WTC11 (cell line): ENCODE data around the gene TSPYL2. TPM values are rescaled to one million over a fixed set of nuclear protein-coding genes. Genes with fewer than 3 reads are reported as not detected.

Source experiments
- ATAC-seq: fragments of 200-7000 bp; cut with Tn5 transposase; 2 replicates; pipeline ENCODE4 v1.10.0; 2021; ENCODE audit warnings: mild to moderate bottlenecking, moderate library complexity
- CTCF ChIA-PET: fragments of 300-600 bp; sonication (Branson Sonifier 250); formaldehyde crosslinking; loops from one replicate; lab custom pipeline; 2021; ENCODE audit warnings: antibody characterized with exemption; lab: Charles Lee
- POLR2A ChIA-PET: fragments of 350-600 bp; sonication (Branson Sonifier 250); formaldehyde crosslinking; loops from one replicate; lab custom pipeline; 2021; ENCODE audit warnings: antibody characterized with exemption; lab: Charles Lee
- DNase-seq: peaks from one replicate; pipeline ENCODE4 v3.0.0; 2021; ENCODE audit warnings: low spot score
- H3K27ac Mint-ChIP-seq: 2 replicates; pipeline ENCODE4 v1.8.0; 2021; ENCODE audit warnings: mixed read lengths
- H3K27me3 Mint-ChIP-seq: 2 replicates; pipeline ENCODE4 v1.8.0; 2021; ENCODE audit warnings: low read depth, mild to moderate bottlenecking, moderate library complexity, mixed read lengths
- H3K36me3 Mint-ChIP-seq: 2 replicates; pipeline ENCODE4 v1.8.0; 2021; ENCODE audit warnings: mixed read lengths
- H3K4me1 Mint-ChIP-seq: 2 replicates; pipeline ENCODE4 v1.8.0; 2022; ENCODE audit warnings: mixed read lengths
- H3K4me3 Mint-ChIP-seq: 2 replicates; pipeline ENCODE4 v1.8.0; 2021; ENCODE audit warnings: mild to moderate bottlenecking, moderate library complexity, mixed read lengths
- H3K9me3 Mint-ChIP-seq: 2 replicates; pipeline ENCODE4 v1.8.0; 2021; ENCODE audit warnings: mixed read lengths
- FOXP1 ChIP-seq: sonication (generic); formaldehyde crosslinking; IDR thresholded peaks from 2 replicates; pipeline ENCODE4 v1.8.0; 2022; ENCODE audit warnings: missing genetic modification reagents, mild to moderate bottlenecking, moderate library complexity, borderline replicate concordance
- GTF2I ChIP-seq: fragments of 250-450 bp; sonication (Bioruptor Pico); conservative IDR thresholded peaks from 2 replicates; pipeline ENCODE4 v1.4.0; 2021; ENCODE audit warnings: mild to moderate bottlenecking
- HMGA2 ChIP-seq: fragments of 250-450 bp; sonication (Bioruptor Pico); IDR thresholded peaks from 2 replicates; pipeline ENCODE4 v1.4.0; 2021; ENCODE audit warnings: mild to moderate bottlenecking, moderate library complexity
- JAZF1 ChIP-seq: fragments of 250-450 bp; sonication (Bioruptor Pico); IDR thresholded peaks from 2 replicates; pipeline ENCODE4 v1.9.0; 2021; ENCODE audit warnings: moderate library complexity, mild to moderate bottlenecking, inconsistent platforms
- JUN ChIP-seq: sonication (generic); formaldehyde crosslinking; IDR thresholded peaks from 2 replicates; pipeline ENCODE4 v1.8.0; 2023; ENCODE audit warnings: mild to moderate bottlenecking, missing genetic modification reagents
- NR2C2 ChIP-seq: sonication (generic); formaldehyde crosslinking; IDR thresholded peaks from 2 replicates; pipeline ENCODE4 v1.8.0; 2022; ENCODE audit warnings: mild to moderate bottlenecking, missing genetic modification reagents
- SMAD4 ChIP-seq: sonication (generic); formaldehyde crosslinking; IDR thresholded peaks from 2 replicates; pipeline ENCODE4 v1.8.0; 2022; ENCODE audit warnings: mild to moderate bottlenecking, missing genetic modification reagents
- SP1 ChIP-seq: sonication (generic); formaldehyde crosslinking; conservative IDR thresholded peaks from 2 replicates; pipeline ENCODE4 v1.8.1; 2022; ENCODE audit warnings: missing genetic modification reagents
- TEAD1 ChIP-seq: sonication (generic); formaldehyde crosslinking; IDR thresholded peaks from 2 replicates; pipeline ENCODE4 v1.8.0; 2022; ENCODE audit warnings: mild to moderate bottlenecking, missing genetic modification reagents
- TEAD4 ChIP-seq: sonication (generic); formaldehyde crosslinking; IDR thresholded peaks from 2 replicates; pipeline ENCODE4 v1.8.0; 2022; ENCODE audit warnings: mild to moderate bottlenecking, missing genetic modification reagents
- ZNF263 ChIP-seq: sonication (generic); formaldehyde crosslinking; IDR thresholded peaks from 2 replicates; pipeline ENCODE4 v1.8.1; 2022; ENCODE audit warnings: low read depth, mild to moderate bottlenecking, moderate library complexity, missing genetic modification reagents
- total RNA-seq: library from RNA; stranded (reverse); gene quantifications from 3 replicates; pipeline ENCODE4 v1.2.3, GENCODE V29; 2021
- TF ChIP-seq, protein P1 (sequence below): sonication (generic); formaldehyde crosslinking; IDR thresholded peaks from 2 replicates; pipeline ENCODE4 v1.8.1; 2023; ENCODE audit warnings: mild to moderate bottlenecking, moderate library complexity, missing genetic modification reagents
- TF ChIP-seq, protein P2 (sequence below): fragments of 250-450 bp; sonication (Bioruptor Pico); IDR thresholded peaks from 2 replicates; pipeline ENCODE4 v1.8.0; 2021; ENCODE audit warnings: mild to moderate bottlenecking
- TF ChIP-seq, protein P3 (sequence below): sonication (generic); formaldehyde crosslinking; IDR thresholded peaks from 2 replicates; pipeline ENCODE4 v1.8.0; 2022; ENCODE audit warnings: mild to moderate bottlenecking, missing genetic modification reagents
- TF ChIP-seq, protein P4 (sequence below): fragments of 250-450 bp; sonication (Bioruptor Pico); IDR thresholded peaks from 2 replicates; pipeline ENCODE4 v1.9.0; 2021; ENCODE audit warnings: mild to moderate bottlenecking
- TF ChIP-seq, protein P5 (sequence below): sonication (generic); formaldehyde crosslinking; IDR thresholded peaks from 2 replicates; pipeline ENCODE4 v1.8.1; 2022; ENCODE audit warnings: low read depth, missing genetic modification reagents, borderline replicate concordance
- TF ChIP-seq, protein P6 (sequence below): fragments of 250-450 bp; sonication (Bioruptor Pico); IDR thresholded peaks from 2 replicates; pipeline ENCODE4 v2.1.2; 2022; ENCODE audit warnings: mild to moderate bottlenecking, moderate library complexity
- TF ChIP-seq, protein P7 (sequence below): sonication (generic); formaldehyde crosslinking; IDR thresholded peaks from 2 replicates; pipeline ENCODE4 v1.8.0; 2022; ENCODE audit warnings: missing genetic modification reagents

Gene TSPYL2
- total RNA-seq, 1 experiment from 2014 or later: 14.6 TPM

DNA sequence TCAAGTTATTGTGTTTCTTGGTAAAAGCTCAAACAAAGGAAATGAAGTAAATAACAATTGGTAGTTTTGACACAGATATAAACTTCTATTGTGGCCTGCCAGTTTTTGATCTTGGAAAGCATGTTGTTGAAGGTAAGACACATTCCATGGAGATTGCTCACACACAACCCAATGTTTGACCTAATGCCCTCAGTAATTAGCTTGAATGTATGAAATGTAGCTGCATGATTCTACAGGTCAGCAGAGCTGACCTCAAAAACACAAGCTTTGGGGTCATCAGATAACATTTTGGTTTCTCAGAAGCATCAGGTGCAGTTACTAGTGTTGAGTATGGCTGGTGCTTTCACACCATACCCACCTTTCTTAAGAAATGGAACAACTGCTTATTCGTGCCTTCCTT lies 17.1 kb upstream of the TSPYL2 start:
- ATAC-seq (no peak), DNase-seq (no peak)
- ChIA-PET POLR2A (no interaction called here), CTCF (no interaction called here)
- Mint-ChIP-seq H3K36me3 (no peaks in the 10 kb centered on the region), H3K9me3 (no peaks in the 10 kb centered on the region), H3K4me3 (no peak overlapping the region), H3K4me1 (no peaks in the 10 kb centered on the region), H3K27me3 (no peaks in the 10 kb centered on the region), H3K27ac (no peak overlapping the region)
- TF ChIP-seq, protein P1, sequence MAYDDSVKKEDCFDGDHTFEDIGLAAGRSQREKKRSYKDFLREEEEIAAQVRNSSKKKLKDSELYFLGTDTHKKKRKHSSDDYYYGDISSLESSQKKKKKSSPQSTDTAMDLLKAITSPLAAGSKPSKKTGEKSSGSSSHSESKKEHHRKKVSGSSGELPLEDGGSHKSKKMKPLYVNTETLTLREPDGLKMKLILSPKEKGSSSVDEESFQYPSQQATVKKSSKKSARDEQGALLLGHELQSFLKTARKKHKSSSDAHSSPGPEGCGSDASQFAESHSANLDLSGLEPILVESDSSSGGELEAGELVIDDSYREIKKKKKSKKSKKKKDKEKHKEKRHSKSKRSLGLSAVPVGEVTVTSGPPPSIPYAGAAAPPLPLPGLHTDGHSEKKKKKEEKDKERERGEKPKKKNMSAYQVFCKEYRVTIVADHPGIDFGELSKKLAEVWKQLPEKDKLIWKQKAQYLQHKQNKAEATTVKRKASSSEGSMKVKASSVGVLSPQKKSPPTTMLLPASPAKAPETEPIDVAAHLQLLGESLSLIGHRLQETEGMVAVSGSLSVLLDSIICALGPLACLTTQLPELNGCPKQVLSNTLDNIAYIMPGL (CRISPR knock-in tag): no peak
- no peak for TF ChIP-seq TEAD4 (CRISPR knock-in tag)
- TF ChIP-seq, protein P2, sequence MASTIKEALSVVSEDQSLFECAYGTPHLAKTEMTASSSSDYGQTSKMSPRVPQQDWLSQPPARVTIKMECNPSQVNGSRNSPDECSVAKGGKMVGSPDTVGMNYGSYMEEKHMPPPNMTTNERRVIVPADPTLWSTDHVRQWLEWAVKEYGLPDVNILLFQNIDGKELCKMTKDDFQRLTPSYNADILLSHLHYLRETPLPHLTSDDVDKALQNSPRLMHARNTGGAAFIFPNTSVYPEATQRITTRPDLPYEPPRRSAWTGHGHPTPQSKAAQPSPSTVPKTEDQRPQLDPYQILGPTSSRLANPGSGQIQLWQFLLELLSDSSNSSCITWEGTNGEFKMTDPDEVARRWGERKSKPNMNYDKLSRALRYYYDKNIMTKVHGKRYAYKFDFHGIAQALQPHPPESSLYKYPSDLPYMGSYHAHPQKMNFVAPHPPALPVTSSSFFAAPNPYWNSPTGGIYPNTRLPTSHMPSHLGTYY: no peak
- TF ChIP-seq, protein P3, sequence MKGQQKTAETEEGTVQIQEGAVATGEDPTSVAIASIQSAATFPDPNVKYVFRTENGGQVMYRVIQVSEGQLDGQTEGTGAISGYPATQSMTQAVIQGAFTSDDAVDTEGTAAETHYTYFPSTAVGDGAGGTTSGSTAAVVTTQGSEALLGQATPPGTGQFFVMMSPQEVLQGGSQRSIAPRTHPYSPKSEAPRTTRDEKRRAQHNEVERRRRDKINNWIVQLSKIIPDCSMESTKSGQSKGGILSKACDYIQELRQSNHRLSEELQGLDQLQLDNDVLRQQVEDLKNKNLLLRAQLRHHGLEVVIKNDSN: no peak
- no peak for TF ChIP-seq JUN (CRISPR knock-in tag)
- TF ChIP-seq, protein P4, sequence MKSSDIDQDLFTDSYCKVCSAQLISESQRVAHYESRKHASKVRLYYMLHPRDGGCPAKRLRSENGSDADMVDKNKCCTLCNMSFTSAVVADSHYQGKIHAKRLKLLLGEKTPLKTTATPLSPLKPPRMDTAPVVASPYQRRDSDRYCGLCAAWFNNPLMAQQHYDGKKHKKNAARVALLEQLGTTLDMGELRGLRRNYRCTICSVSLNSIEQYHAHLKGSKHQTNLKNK (CRISPR knock-in tag): no peak
- TF ChIP-seq GTF2I (CRISPR knock-in tag): no peak
- TF ChIP-seq, protein P5, sequence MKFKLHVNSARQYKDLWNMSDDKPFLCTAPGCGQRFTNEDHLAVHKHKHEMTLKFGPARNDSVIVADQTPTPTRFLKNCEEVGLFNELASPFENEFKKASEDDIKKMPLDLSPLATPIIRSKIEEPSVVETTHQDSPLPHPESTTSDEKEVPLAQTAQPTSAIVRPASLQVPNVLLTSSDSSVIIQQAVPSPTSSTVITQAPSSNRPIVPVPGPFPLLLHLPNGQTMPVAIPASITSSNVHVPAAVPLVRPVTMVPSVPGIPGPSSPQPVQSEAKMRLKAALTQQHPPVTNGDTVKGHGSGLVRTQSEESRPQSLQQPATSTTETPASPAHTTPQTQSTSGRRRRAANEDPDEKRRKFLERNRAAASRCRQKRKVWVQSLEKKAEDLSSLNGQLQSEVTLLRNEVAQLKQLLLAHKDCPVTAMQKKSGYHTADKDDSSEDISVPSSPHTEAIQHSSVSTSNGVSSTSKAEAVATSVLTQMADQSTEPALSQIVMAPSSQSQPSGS: no peak
- TF ChIP-seq SMAD4 (CRISPR knock-in tag): no peak
- TF ChIP-seq TEAD1 (CRISPR knock-in tag): no peak
- TF ChIP-seq HMGA2 (CRISPR knock-in tag): no peak
- no peak for TF ChIP-seq JAZF1
- TF ChIP-seq ZNF263 (CRISPR knock-in tag): no peak
- TF ChIP-seq FOXP1 (CRISPR knock-in tag): no peak
- no peak for TF ChIP-seq SP1 (CRISPR knock-in tag)
- TF ChIP-seq, protein P6, sequence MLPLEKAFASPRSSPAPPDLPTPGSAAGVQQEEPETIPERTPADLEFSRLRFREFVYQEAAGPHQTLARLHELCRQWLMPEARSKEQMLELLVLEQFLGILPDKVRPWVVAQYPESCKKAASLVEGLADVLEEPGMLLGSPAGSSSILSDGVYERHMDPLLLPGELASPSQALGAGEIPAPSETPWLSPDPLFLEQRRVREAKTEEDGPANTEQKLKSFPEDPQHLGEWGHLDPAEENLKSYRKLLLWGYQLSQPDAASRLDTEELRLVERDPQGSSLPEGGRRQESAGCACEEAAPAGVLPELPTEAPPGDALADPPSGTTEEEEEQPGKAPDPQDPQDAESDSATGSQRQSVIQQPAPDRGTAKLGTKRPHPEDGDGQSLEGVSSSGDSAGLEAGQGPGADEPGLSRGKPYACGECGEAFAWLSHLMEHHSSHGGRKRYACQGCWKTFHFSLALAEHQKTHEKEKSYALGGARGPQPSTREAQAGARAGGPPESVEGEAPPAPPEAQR (CRISPR knock-in tag): no peak
- TF ChIP-seq NR2C2 (CRISPR knock-in tag): no peak
- TF ChIP-seq, protein P7, sequence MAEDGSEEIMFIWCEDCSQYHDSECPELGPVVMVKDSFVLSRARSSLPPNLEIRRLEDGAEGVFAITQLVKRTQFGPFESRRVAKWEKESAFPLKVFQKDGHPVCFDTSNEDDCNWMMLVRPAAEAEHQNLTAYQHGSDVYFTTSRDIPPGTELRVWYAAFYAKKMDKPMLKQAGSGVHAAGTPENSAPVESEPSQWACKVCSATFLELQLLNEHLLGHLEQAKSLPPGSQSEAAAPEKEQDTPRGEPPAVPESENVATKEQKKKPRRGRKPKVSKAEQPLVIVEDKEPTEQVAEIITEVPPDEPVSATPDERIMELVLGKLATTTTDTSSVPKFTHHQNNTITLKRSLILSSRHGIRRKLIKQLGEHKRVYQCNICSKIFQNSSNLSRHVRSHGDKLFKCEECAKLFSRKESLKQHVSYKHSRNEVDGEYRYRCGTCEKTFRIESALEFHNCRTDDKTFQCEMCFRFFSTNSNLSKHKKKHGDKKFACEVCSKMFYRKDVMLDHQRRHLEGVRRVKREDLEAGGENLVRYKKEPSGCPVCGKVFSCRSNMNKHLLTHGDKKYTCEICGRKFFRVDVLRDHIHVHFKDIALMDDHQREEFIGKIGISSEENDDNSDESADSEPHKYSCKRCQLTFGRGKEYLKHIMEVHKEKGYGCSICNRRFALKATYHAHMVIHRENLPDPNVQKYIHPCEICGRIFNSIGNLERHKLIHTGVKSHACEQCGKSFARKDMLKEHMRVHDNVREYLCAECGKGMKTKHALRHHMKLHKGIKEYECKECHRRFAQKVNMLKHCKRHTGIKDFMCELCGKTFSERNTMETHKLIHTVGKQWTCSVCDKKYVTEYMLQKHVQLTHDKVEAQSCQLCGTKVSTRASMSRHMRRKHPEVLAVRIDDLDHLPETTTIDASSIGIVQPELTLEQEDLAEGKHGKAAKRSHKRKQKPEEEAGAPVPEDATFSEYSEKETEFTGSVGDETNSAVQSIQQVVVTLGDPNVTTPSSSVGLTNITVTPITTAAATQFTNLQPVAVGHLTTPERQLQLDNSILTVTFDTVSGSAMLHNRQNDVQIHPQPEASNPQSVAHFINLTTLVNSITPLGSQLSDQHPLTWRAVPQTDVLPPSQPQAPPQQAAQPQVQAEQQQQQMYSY (CRISPR knock-in tag): no peak
